ENCODE data around the gene SYT5.

The SYT5 gene

DNA sequence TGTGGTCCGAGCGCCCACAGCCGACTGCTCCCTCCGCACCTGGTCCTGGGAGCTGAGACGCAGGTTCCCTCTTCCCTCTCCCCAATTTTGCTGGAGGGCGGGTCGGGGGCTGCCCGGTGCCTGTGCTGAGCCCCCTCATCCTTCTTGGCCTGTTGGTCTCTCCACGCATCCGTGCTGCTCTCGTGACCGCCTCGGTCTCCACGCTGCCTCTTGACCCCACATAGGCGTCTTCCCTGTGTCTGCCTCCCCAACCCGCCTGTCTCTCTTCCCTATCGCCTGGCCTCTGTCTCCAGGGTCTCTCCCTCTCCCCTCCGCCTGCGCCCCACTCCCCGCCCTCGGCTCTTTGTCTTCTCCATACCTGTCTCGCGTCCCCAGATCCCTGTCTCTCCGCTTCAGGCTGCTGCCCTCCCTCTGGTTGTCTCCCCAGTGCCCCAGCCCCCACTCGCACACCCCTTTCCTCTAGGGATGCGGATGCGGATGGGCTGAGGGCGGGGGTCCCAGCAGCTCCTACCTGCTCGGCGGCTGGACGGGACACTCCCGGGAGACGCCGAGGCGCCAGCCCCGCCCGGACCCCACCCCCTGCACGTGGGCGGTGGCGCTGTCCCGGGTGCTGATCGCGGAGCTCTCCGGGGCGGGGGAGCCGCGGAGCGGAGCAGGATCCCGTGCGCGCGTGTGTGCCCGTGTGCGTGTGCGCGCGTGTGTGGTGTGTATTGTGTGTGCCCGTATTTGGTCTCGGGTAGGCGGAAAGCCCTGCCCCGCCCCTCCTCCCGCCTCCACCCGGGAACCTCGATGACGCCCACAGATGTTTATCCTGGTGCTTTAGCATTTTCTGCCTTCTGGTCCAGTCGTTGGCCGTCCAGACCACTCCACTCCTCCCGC lies at the start of gene SYT5:
Gene SYT5, minus strand, starts transcription at position 684 of the 879 bp plus-strand sequence. CDS start 1,248 bp downstream, outside the sequence.
- DNase-seq (ENCODE audit: low read depth in 2 of 2) = peak in 1 of 2 donors; percentile 35
- TF ChIP-seq, protein P1, sequence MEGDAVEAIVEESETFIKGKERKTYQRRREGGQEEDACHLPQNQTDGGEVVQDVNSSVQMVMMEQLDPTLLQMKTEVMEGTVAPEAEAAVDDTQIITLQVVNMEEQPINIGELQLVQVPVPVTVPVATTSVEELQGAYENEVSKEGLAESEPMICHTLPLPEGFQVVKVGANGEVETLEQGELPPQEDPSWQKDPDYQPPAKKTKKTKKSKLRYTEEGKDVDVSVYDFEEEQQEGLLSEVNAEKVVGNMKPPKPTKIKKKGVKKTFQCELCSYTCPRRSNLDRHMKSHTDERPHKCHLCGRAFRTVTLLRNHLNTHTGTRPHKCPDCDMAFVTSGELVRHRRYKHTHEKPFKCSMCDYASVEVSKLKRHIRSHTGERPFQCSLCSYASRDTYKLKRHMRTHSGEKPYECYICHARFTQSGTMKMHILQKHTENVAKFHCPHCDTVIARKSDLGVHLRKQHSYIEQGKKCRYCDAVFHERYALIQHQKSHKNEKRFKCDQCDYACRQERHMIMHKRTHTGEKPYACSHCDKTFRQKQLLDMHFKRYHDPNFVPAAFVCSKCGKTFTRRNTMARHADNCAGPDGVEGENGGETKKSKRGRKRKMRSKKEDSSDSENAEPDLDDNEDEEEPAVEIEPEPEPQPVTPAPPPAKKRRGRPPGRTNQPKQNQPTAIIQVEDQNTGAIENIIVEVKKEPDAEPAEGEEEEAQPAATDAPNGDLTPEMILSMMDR (IDR thresholded peaks at IDR 0.05; ENCODE audit: low read depth, low read length) = no peak
- peak within 1 kb of the TSS; percentile 24 to 35 for H3K4me3 ChIP-seq (replicated peaks in 1 of 2; ENCODE audit: low read depth in 2 of 2, low read length in 2 of 2)

GRCh38 chr19:55229789-55230182 lies 49.7 kb upstream of the SYT5 start:
- TF ChIP-seq, protein P1 (IDR thresholded peaks at IDR 0.05; ENCODE audit: low read depth, low read length) = no peak
- DNase-seq (ENCODE audit: low read depth in 2 of 2) = no peak

DNA sequence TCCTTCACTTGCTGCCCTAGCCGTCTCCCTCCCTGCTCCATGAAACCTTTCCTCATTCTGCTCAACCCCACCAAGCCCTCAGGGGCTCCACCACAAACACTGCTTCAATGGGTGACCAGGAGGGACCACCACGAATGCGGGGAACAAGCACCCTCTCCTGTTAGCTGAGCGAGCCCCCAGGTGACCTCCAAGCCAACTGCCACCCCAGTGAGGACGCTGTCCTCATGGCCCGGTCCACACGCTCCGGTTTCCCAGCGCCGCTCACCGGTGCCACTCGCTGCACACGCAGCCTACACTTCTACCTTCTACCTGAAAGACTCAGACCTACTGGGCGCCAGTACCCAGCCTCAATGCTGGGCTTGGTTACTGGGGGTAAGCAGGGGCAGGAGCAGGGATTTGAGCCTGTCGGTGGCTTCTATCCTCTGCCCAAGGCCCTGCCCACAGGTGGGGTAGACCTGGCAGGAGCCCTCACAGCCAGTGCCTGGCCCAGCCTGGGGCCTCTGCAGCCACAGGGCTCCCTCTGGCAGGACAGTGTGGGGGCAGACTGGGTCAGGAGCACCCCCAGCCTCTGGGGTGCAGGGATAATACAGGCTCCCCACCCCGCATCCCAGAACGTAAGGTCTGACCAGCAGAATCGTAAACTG lies 49.2 kb upstream of the SYT5 start:
- TF ChIP-seq, protein P1 (IDR thresholded peaks at IDR 0.05; ENCODE audit: low read depth, low read length) = no peak
- H3K4me3 ChIP-seq (replicated peaks in 1 of 2; ENCODE audit: low read depth in 2 of 2, low read length in 2 of 2) = no peak overlapping the region
- DNase-seq (ENCODE audit: low read depth in 2 of 2) = no peak

More at GRCh38 chr19:55229789-55230182, 49.7 kb upstream of the SYT5 start:
- H3K4me3 ChIP-seq (replicated peaks in 1 of 2; ENCODE audit: low read depth in 2 of 2, low read length in 2 of 2) = no peak overlapping the region

GRCh38 chr19:55228403-55229031 lies 48.4 kb upstream of the SYT5 start, which contains the start of gene TMEM86B:
TSS of gene TMEM86B (minus strand) at chr19:55228763. CDS start at chr19:55228741, 22 bp downstream.
- TF ChIP-seq, protein P1 (IDR thresholded peaks at IDR 0.05; ENCODE audit: low read depth, low read length) = no peak
- no peak within 1 kb of the TSS for H3K4me3 ChIP-seq (replicated peaks in 1 of 2; ENCODE audit: low read depth in 2 of 2, low read length in 2 of 2)

GRCh38 chr19:55228015-55228391 lies 47.9 kb upstream of the SYT5 start:
- TF ChIP-seq, protein P1 (IDR thresholded peaks at IDR 0.05; ENCODE audit: low read depth, low read length) = no peak
- H3K4me3 ChIP-seq (replicated peaks in 1 of 2; ENCODE audit: low read depth in 2 of 2, low read length in 2 of 2) = no peak overlapping the region
- DNase-seq (ENCODE audit: low read depth in 2 of 2) = peak in 1 of 2 donors; percentile 18

More at GRCh38 chr19:55228403-55229031, 48.4 kb upstream of the SYT5 start, which contains the start of gene TMEM86B:
- DNase-seq (ENCODE audit: low read depth in 2 of 2) = no peak

- DNase-seq (ENCODE audit: low read depth in 2 of 2) = no peak
- TF ChIP-seq, protein P1 (IDR thresholded peaks at IDR 0.05; ENCODE audit: low read depth, low read length) = no peak
- no peak overlapping the region for H3K4me3 ChIP-seq (replicated peaks in 1 of 2; ENCODE audit: low read depth in 2 of 2, low read length in 2 of 2)
Observed at GRCh38 chr19:55227241-55228014, 47.3 kb upstream of the SYT5 start.
